GM12865 (cell line): ENCODE data around the gene SPATA6L.
A peak's percentile ranks its signal among the peaks of the same experiment; 100 is the strongest.
"Not testable (repeated sequence)": the region's sequence is repeated elsewhere in the genome, so short reads cannot be mapped to it uniquely, and the experiment has no call there.

Source experiments
- DNase-seq: peaks from one replicate; pipeline ENCODE4 v3.0.0; 2010; ENCODE audit warnings: low read depth
- H3K4me3 ChIP-seq: 2 replicates; pipeline ENCODE4 v1.5.1; 2011; ENCODE audit warnings: mild to moderate bottlenecking, low read depth, low read length, control low read depth
- CTCF ChIP-seq: IDR thresholded peaks from 2 replicates; pipeline ENCODE4 v1.5.1; 2011; ENCODE audit warnings: low read length, control low read depth, low read depth, inconsistent platforms; ENCODE audit not compliant: insufficient read depth; ENCODE audit errors: missing control alignments

SPATA6L gene

DNA sequence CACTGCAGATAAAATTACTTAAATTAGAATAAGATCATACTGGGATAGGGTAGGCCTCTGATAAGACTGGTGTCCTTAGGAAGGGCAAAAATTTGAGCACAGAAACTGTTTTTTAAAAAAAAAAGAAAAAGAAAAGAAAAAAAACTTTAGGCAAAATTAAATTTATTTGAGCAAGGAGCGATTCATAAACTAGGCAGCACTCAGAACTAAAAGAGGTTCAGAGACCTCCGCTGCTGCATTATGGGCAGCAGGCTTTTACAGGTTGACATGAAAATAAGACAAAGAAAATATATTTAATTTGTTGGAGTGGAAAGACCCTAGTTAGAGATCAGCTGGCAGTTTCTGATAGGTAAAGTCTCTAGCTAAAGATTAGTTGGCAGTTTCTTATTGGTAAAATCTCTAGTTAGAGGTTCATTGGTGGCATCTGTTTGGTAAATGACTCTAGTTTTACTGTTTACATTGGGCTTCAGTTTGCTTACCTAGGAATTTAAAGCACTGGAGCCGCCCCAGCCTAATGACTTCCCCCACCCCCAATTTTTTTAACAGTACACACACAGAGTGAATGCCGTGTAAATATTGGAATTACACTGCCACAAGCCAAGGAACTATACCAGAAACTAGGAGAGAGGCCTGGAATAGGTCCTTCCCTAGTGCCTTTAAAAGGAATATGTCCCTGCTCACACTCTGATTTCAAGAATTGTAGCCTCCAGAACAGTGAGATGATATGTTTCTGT is 8.7 kb downstream of the SPATA6L start:
- DNase-seq, result no peak
- TF ChIP-seq CTCF, result no peak
- no peak overlapping the region for H3K4me3 ChIP-seq

- no peak for TF ChIP-seq CTCF
- no peak for DNase-seq
- H3K4me3 ChIP-seq, result no peak overlapping the region
Measured at GRCh38 chr9:4656621-4657020, 9.7 kb downstream of the SPATA6L start.

GRCh38 chr9:4656196-4656595 is 10.1 kb downstream of the SPATA6L start:
- DNase-seq, H3K4me3 ChIP-seq: not testable (repeated sequence)

DNA sequence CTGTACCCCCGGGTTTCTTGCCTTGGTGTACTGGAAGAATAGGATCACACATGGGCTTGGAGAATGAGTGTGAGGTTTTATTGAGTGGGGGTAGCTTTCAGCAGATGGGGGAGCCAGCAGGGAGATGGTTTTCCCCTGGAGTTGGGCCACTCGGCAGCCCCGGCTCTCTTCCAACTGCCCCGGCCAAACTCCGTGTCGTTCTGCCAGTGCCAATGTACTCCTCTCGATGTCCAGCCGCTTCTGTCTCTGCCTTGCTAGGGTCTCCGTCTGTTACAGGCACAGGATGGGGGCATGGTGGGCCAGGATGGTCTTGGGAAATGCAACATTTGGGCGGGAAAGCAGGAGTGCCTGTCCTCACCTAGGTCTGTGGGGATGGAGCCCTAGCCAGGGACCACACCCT is 11.7 kb downstream of the SPATA6L start:
- DNase-seq, result no peak
- TF ChIP-seq CTCF, result no peak
- H3K4me3 ChIP-seq, result no peak overlapping the region

GRCh38 chr9:4654084-4654483 is 12.2 kb downstream of the SPATA6L start:
- DNase-seq, result no peak
- no peak for TF ChIP-seq CTCF
- H3K4me3 ChIP-seq, result no peak overlapping the region

DNA sequence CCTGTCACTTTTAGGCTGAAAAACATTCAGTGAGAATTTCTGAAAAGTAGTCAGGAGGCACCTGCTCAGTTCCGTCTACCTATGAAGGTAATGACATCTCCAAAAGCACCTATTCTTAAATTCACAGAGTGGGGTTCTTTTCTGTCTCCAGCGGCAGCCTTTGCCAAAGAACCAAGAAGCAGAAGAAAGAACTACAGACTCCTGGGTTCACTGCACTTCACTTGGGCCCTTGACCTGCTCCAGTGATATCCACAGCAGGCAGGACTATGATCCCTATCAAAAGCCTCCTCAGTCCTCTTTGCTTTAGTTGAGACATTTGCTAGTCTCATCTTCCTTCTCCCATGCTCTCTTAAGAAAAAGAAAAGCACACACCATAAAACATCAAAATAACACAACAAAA is 23.9 kb downstream of the SPATA6L start:
- DNase-seq, result no peak
- H3K4me3 ChIP-seq, result no peak overlapping the region
- no peak for TF ChIP-seq CTCF

DNA sequence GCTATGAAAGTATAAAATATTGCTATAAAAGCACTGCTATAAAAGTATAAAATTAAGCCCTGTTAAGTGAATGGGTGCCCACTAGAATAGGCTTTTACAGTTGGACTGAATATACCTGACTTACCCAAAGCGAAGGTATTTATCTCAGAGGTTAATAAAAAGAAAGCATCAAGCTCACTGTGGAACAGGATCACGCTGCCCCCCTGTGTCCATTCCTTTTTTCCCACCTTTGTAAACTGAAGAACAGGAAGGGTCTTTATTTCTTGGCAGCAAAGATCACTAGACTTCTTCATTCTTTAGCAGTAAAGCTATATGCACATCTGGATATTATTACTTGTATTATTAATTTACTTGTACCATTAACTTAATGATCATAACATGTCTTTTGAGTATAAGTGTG is 26.3 kb downstream of the SPATA6L start:
- H3K4me3 ChIP-seq, result no peak overlapping the region
- TF ChIP-seq CTCF, result peak; percentile 17
- peak; percentile 23 for DNase-seq
